ENCODE measurements around the gene NT5DC1. TPM values are rescaled to one million over a fixed set of nuclear protein-coding genes. Genes with fewer than 3 reads are reported as not detected.

NT5DC1 gene
- total and polyA plus RNA-seq, 7 experiments from 2014 or later, result 30.5 to 53.4 (median 45.8) TPM

GRCh38 chr6:116173928-116174327 is 73.3 kb downstream of the NT5DC1 start:
- peaks cover 0 to 16% (median 0%) of the 10 kb centered on the region in 3 experiments for H3K9me3 ChIP-seq (ENCODE audit: control insufficient read depth in 2 of 3, low read length in 3 of 3)
- Mint-ChIP-seq H3K27me3 (no peaks in the 10 kb centered on the region), H3K9me3 (peaks cover 3 to 25% (median 14%) of the 10 kb centered on the region in 11 donors), H3K4me3 (no peak overlapping the region), H3K27ac (no peak overlapping the region), H3K36me3 (peaks cover 11 to 65% (median 52%) of the 10 kb centered on the region in 5 donors), H3K4me1 (peaks cover 0 to 11% (median 3%) of the 10 kb centered on the region in 7 donors)
- H3K36me3 ChIP-seq (ENCODE audit: control insufficient read depth in 2 of 3, insufficient read depth in 3 of 3, low read length in 3 of 3), result peaks cover 0 to 23% (median 0%) of the 10 kb centered on the region in 3 experiments
- intact Hi-C loops (cut with micrococcal nuclease), result no loop called here
- no peaks in the 10 kb centered on the region for H3K4me1 ChIP-seq (ENCODE audit: control insufficient read depth in 2 of 2, insufficient read depth in 2 of 2, low read length in 2 of 2)
- no peak overlapping the region for H3K4me3 ChIP-seq (ENCODE audit: low read length)
- ATAC-seq (no peak), DNase-seq (no peak)
- no peaks in the 10 kb centered on the region for H3K27me3 ChIP-seq (ENCODE audit: control insufficient read depth in 2 of 2, insufficient read depth in 2 of 2, low read length in 2 of 2)
- POLR2A ChIA-PET, result no interaction called here
- CTCF ChIA-PET, result no interaction called here
- H3K27ac ChIP-seq (ENCODE audit: low read depth, low read length), result no peak overlapping the region

GRCh38 chr6:116175344-116175743 is 74.7 kb downstream of the NT5DC1 start:
- H3K27me3 Mint-ChIP-seq, result no peaks in the 10 kb centered on the region
- peaks cover 0 to 3% (median 0%) of the 10 kb centered on the region in 7 donors for H3K4me1 Mint-ChIP-seq
- ATAC-seq (no peak), DNase-seq (no peak)
- H3K4me3 ChIP-seq (ENCODE audit: low read length), result no peak overlapping the region
- H3K4me1 ChIP-seq (ENCODE audit: control insufficient read depth in 2 of 2, insufficient read depth in 2 of 2, low read length in 2 of 2), result no peaks in the 10 kb centered on the region
- no peaks in the 10 kb centered on the region for H3K27me3 ChIP-seq (ENCODE audit: control insufficient read depth in 2 of 2, insufficient read depth in 2 of 2, low read length in 2 of 2)
- no peak overlapping the region for H3K27ac Mint-ChIP-seq
- POLR2A ChIA-PET, result no interaction called here
- peaks cover 3 to 25% (median 14%) of the 10 kb centered on the region in 11 donors for H3K9me3 Mint-ChIP-seq
- CTCF ChIA-PET, result no interaction called here
- H3K36me3 ChIP-seq (ENCODE audit: control insufficient read depth in 2 of 3, insufficient read depth in 3 of 3, low read length in 3 of 3), result peaks cover 0 to 21% (median 0%) of the 10 kb centered on the region in 3 experiments
- no peak overlapping the region for H3K4me3 Mint-ChIP-seq
- no peak overlapping the region for H3K27ac ChIP-seq (ENCODE audit: low read depth, low read length)
- H3K9me3 ChIP-seq (ENCODE audit: control insufficient read depth in 2 of 3, low read length in 3 of 3), result peaks cover 0 to 16% (median 0%) of the 10 kb centered on the region in 3 experiments
- H3K36me3 Mint-ChIP-seq, result peaks cover 11 to 58% (median 44%) of the 10 kb centered on the region in 5 donors
- intact Hi-C loops (cut with micrococcal nuclease), result no loop called here

GRCh38 chr6:116176596-116176995 is 75.9 kb downstream of the NT5DC1 start:
- no peak overlapping the region for H3K27ac Mint-ChIP-seq
- no peak for ATAC-seq
- no peaks in the 10 kb centered on the region for H3K27me3 ChIP-seq (ENCODE audit: control insufficient read depth in 2 of 2, insufficient read depth in 2 of 2, low read length in 2 of 2)
- H3K36me3 ChIP-seq (ENCODE audit: control insufficient read depth in 2 of 3, insufficient read depth in 3 of 3, low read length in 3 of 3), result peaks cover 0 to 18% (median 0%) of the 10 kb centered on the region in 3 experiments
- H3K4me1 ChIP-seq (ENCODE audit: control insufficient read depth in 2 of 2, insufficient read depth in 2 of 2, low read length in 2 of 2), result no peaks in the 10 kb centered on the region
- H3K9me3 ChIP-seq (ENCODE audit: control insufficient read depth in 2 of 3, low read length in 3 of 3), result peaks cover 0 to 16% (median 0%) of the 10 kb centered on the region in 3 experiments
- H3K27ac ChIP-seq (ENCODE audit: low read depth, low read length), result no peak overlapping the region
- H3K4me3 ChIP-seq (ENCODE audit: low read length), result no peak overlapping the region
- H3K4me1 Mint-ChIP-seq, result peaks cover 0 to 3% (median 0%) of the 10 kb centered on the region in 7 donors
- peaks cover 11 to 51% (median 39%) of the 10 kb centered on the region in 5 donors for H3K36me3 Mint-ChIP-seq
- peaks cover 3 to 25% (median 14%) of the 10 kb centered on the region in 11 donors for H3K9me3 Mint-ChIP-seq
- intact Hi-C loops (cut with micrococcal nuclease), result no loop called here
- H3K4me3 Mint-ChIP-seq, result no peak overlapping the region
- POLR2A ChIA-PET, result no interaction called here
- no peak for DNase-seq
- H3K27me3 Mint-ChIP-seq, result no peaks in the 10 kb centered on the region
- CTCF ChIA-PET, result no interaction called here

- ChIA-PET POLR2A (no interaction called here), CTCF (no interaction called here)
- intact Hi-C loops (cut with micrococcal nuclease), result no loop called here
- no peak overlapping the region for H3K27ac ChIP-seq (ENCODE audit: low read depth, low read length)
- no peaks in the 10 kb centered on the region for H3K27me3 ChIP-seq (ENCODE audit: control insufficient read depth in 2 of 2, insufficient read depth in 2 of 2, low read length in 2 of 2)
- no peak overlapping the region for H3K4me3 Mint-ChIP-seq
- H3K4me1 ChIP-seq (ENCODE audit: control insufficient read depth in 2 of 2, insufficient read depth in 2 of 2, low read length in 2 of 2), result no peaks in the 10 kb centered on the region
- no peaks in the 10 kb centered on the region for H3K27me3 Mint-ChIP-seq
- peaks cover 0 to 8% (median 0%) of the 10 kb centered on the region in 3 experiments for H3K36me3 ChIP-seq (ENCODE audit: control insufficient read depth in 2 of 3, insufficient read depth in 3 of 3, low read length in 3 of 3)
- ATAC-seq (no peak), DNase-seq (no peak)
- peaks cover 0 to 26% (median 23%) of the 10 kb centered on the region in 7 donors for H3K4me1 Mint-ChIP-seq
- H3K9me3 ChIP-seq (ENCODE audit: control insufficient read depth in 2 of 3, low read length in 3 of 3), result peaks cover 0 to 2% (median 0%) of the 10 kb centered on the region in 3 experiments
- no peak overlapping the region for H3K4me3 ChIP-seq (ENCODE audit: low read length)
- H3K36me3 Mint-ChIP-seq, result peaks cover 7 to 58% (median 41%) of the 10 kb centered on the region in 5 donors
- no peak overlapping the region for H3K27ac Mint-ChIP-seq
- H3K9me3 Mint-ChIP-seq, result peaks cover 3 to 19% (median 6%) of the 10 kb centered on the region in 11 donors
These were observed 79.7 kb downstream of the NT5DC1 start for GRCh38 chr6:116180375-116180774.

GRCh38 chr6:116189472-116189871 is 88.8 kb downstream of the NT5DC1 start:
- H3K36me3 ChIP-seq (ENCODE audit: control insufficient read depth in 2 of 3, insufficient read depth in 3 of 3, low read length in 3 of 3), result no peaks in the 10 kb centered on the region
- intact Hi-C loops (cut with micrococcal nuclease), result no loop called here
- Mint-ChIP-seq H3K4me3 (no peak overlapping the region), H3K36me3 (peaks cover 0 to 44% (median 25%) of the 10 kb centered on the region in 5 donors), H3K4me1 (peaks cover 0 to 32% (median 14%) of the 10 kb centered on the region in 7 donors), H3K27ac (no peak overlapping the region), H3K27me3 (no peaks in the 10 kb centered on the region), H3K9me3 (peaks cover 0 to 6% (median 0%) of the 10 kb centered on the region in 11 donors)
- H3K27me3 ChIP-seq (ENCODE audit: control insufficient read depth in 2 of 2, insufficient read depth in 2 of 2, low read length in 2 of 2), result no peaks in the 10 kb centered on the region
- no peak overlapping the region for H3K4me3 ChIP-seq (ENCODE audit: low read length)
- H3K4me1 ChIP-seq (ENCODE audit: control insufficient read depth in 2 of 2, insufficient read depth in 2 of 2, low read length in 2 of 2), result no peaks in the 10 kb centered on the region
- no peaks in the 10 kb centered on the region for H3K9me3 ChIP-seq (ENCODE audit: control insufficient read depth in 2 of 3, low read length in 3 of 3)
- ChIA-PET POLR2A (no interaction called here), CTCF (no interaction called here)
- H3K27ac ChIP-seq (ENCODE audit: low read depth, low read length), result no peak overlapping the region
- DNase-seq (no peak), ATAC-seq (no peak)

GRCh38 chr6:116190550-116190949 is 89.9 kb downstream of the NT5DC1 start:
- no peaks in the 10 kb centered on the region for H3K36me3 ChIP-seq (ENCODE audit: control insufficient read depth in 2 of 3, insufficient read depth in 3 of 3, low read length in 3 of 3)
- no peaks in the 10 kb centered on the region for H3K4me1 ChIP-seq (ENCODE audit: control insufficient read depth in 2 of 2, insufficient read depth in 2 of 2, low read length in 2 of 2)
- no peak overlapping the region for H3K27ac Mint-ChIP-seq
- no peak overlapping the region for H3K27ac ChIP-seq (ENCODE audit: low read depth, low read length)
- peaks cover 0 to 37% (median 15%) of the 10 kb centered on the region in 5 donors for H3K36me3 Mint-ChIP-seq
- H3K4me1 Mint-ChIP-seq, result peaks cover 0 to 22% (median 6%) of the 10 kb centered on the region in 7 donors
- no peaks in the 10 kb centered on the region for H3K9me3 ChIP-seq (ENCODE audit: control insufficient read depth in 2 of 3, low read length in 3 of 3)
- no peak overlapping the region for H3K4me3 Mint-ChIP-seq
- DNase-seq (no peak), ATAC-seq (no peak)
- H3K9me3 Mint-ChIP-seq, result peaks cover 0 to under 1% (median 0%) of the 10 kb centered on the region in 11 donors
- no peak overlapping the region for H3K4me3 ChIP-seq (ENCODE audit: low read length)
- no peaks in the 10 kb centered on the region for H3K27me3 ChIP-seq (ENCODE audit: control insufficient read depth in 2 of 2, insufficient read depth in 2 of 2, low read length in 2 of 2)
- intact Hi-C loops (cut with micrococcal nuclease), result no loop called here
- ChIA-PET CTCF (no interaction called here), POLR2A (no interaction called here)
- H3K27me3 Mint-ChIP-seq, result no peaks in the 10 kb centered on the region

GRCh38 chr6:116191881-116192280 is 91.2 kb downstream of the NT5DC1 start:
- CTCF ChIA-PET, result no interaction called here
- H3K27ac ChIP-seq (ENCODE audit: low read depth, low read length), result no peak overlapping the region
- H3K9me3 ChIP-seq (ENCODE audit: control insufficient read depth in 2 of 3, low read length in 3 of 3), result no peaks in the 10 kb centered on the region
- no peaks in the 10 kb centered on the region for H3K4me1 ChIP-seq (ENCODE audit: control insufficient read depth in 2 of 2, insufficient read depth in 2 of 2, low read length in 2 of 2)
- no peaks in the 10 kb centered on the region for H3K9me3 Mint-ChIP-seq
- DNase-seq, result no peak
- H3K4me3 ChIP-seq (ENCODE audit: low read length), result no peak overlapping the region
- peaks cover 0 to 17% (median under 1%) of the 10 kb centered on the region in 7 donors for H3K4me1 Mint-ChIP-seq
- POLR2A ChIA-PET, result no interaction called here
- no peaks in the 10 kb centered on the region for H3K36me3 ChIP-seq (ENCODE audit: control insufficient read depth in 2 of 3, insufficient read depth in 3 of 3, low read length in 3 of 3)
- no peaks in the 10 kb centered on the region for H3K27me3 ChIP-seq (ENCODE audit: control insufficient read depth in 2 of 2, insufficient read depth in 2 of 2, low read length in 2 of 2)
- no peak overlapping the region for H3K4me3 Mint-ChIP-seq
- no peak overlapping the region for H3K27ac Mint-ChIP-seq
- no peaks in the 10 kb centered on the region for H3K27me3 Mint-ChIP-seq
- no peak for ATAC-seq
- H3K36me3 Mint-ChIP-seq, result peaks cover 0 to 35% (median 12%) of the 10 kb centered on the region in 5 donors
- intact Hi-C loops (cut with micrococcal nuclease), result no loop called here

All from naive thymus-derived CD4-positive, alpha-beta T cell (primary cell).